Middle frontal gyrus (tissue), 1 donor: ENCODE data around the gene OGA.

Experiments used
- DNase-seq: peaks from one replicate; pipeline ENCODE4 v3.0.0-alpha.2; 2015; ENCODE audit warnings: low spot score; ENCODE audit errors: extremely low spot score

Gene OGA

GRCh38 chr10:101818119-101818871 is at the start of gene OGA:
TSS of gene OGA (minus strand) at chr10:101818444. CDS start at chr10:101818022, 422 bp downstream.
- peak; percentile 86 for DNase-seq

GRCh38 chr10:101867931-101868330 is 49.7 kb upstream of the OGA start:
- DNase-seq = no peak

- no peak for DNase-seq
Measured at GRCh38 chr10:101859530-101859929, 41.3 kb upstream of the OGA start.

- no peak for DNase-seq
Measured at GRCh38 chr10:101858723-101859500, 40.7 kb upstream of the OGA start.

GRCh38 chr10:101857802-101858476 is 39.7 kb upstream of the OGA start:
- DNase-seq = no peak

- DNase-seq = no peak
Measured at GRCh38 chr10:101856626-101857025, 38.4 kb upstream of the OGA start.

GRCh38 chr10:101851411-101852116 is 33.3 kb upstream of the OGA start:
- DNase-seq = no peak

GRCh38 chr10:101850749-101851148 is 32.5 kb upstream of the OGA start:
- DNase-seq = no peak

GRCh38 chr10:101848894-101849351 is 30.7 kb upstream of the OGA start:
- DNase-seq = no peak

GRCh38 chr10:101848408-101848807 is 30.2 kb upstream of the OGA start:
- no peak for DNase-seq

GRCh38 chr10:101845893-101846292 is 27.6 kb upstream of the OGA start:
- DNase-seq = no peak

- DNase-seq = no peak
Measured at GRCh38 chr10:101843032-101844021, 25.1 kb upstream of the OGA start, which contains the start of gene KCNIP2. TSS of gene KCNIP2 (minus strand) at chr10:101843800. CDS start at chr10:101843568, 232 bp downstream.

- no peak for DNase-seq
Measured at GRCh38 chr10:101841826-101842225, 23.6 kb upstream of the OGA start.

GRCh38 chr10:101840741-101841453 is 22.7 kb upstream of the OGA start:
- peak; percentile 74 for DNase-seq

GRCh38 chr10:101840102-101840684 is 21.9 kb upstream of the OGA start:
- no peak for DNase-seq

- DNase-seq = no peak
Measured at GRCh38 chr10:101839416-101840063, 21.3 kb upstream of the OGA start.

- DNase-seq = no peak
Measured at GRCh38 chr10:101839002-101839401, 20.8 kb upstream of the OGA start.

- no peak for DNase-seq
Measured at GRCh38 chr10:101838416-101838970, 20.2 kb upstream of the OGA start.
